Measurements from ENCODE around the gene ATP1B3.
"Not testable (repeated sequence)": the region's sequence is repeated elsewhere in the genome, so short reads cannot be mapped to it uniquely, and the experiment has no call there.

Gene ATP1B3

GRCh38 chr3:141972399-141972798 lies 96.0 kb downstream of the ATP1B3 start:
- POLR2A ChIA-PET: no interaction called here
- no peak overlapping the region for H3K27ac ChIP-seq (ENCODE audit: extremely low read depth, low read depth, low read length)
- H3K36me3 ChIP-seq (ENCODE audit: control insufficient read depth in 2 of 2, insufficient read depth in 1 of 2, low read length in 2 of 2): peaks cover 0 to 2% of the 10 kb centered on the region in 2 experiments; a peak in 2 of 3 replicates
- TF ChIP-seq ZNF664 (tag by site-specific recombination; IDR thresholded peaks at IDR 0.05) (no peak), KLF1 (tag by site-specific recombination; IDR thresholded peaks at IDR 0.05) (0 out of 2 replicates have a peak, but pooled peaks have one; percentile 28)
- H3K4me1 ChIP-seq (ENCODE audit: control insufficient read depth, insufficient read depth, low read length): no peaks in the 10 kb centered on the region
- no peak overlapping the region for H3K4me3 ChIP-seq (ENCODE audit: low read depth, low read length)
- CTCF ChIA-PET: interaction anchor here (1.9 kb wide), 1 partner anchor 10 kb away, joined by 7 read pairs; no protein-coding TSS in a partner anchor
- no peaks in the 10 kb centered on the region for H3K9me3 ChIP-seq (ENCODE audit: control insufficient read depth, insufficient read depth, low read depth, low read length)

DNA sequence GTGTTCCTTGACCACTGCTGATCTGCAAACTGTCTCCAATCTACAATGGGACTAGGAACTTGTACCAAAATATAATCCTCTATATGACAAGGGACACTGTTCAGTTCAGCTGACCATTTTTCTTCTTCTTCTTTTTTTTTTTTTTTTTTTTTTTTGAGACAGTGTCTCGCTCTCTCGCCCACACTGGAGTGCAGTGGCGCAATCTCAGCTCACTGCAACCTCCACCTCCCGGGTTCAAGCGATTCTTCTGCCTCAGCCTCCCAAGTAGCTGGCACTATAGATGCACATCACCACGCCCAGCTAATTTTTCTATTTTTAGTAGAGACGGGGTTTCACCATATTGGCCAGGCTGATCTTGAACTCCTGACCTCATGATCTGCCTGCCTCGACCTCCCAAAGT lies 98.3 kb downstream of the ATP1B3 start:
- H3K9me3 ChIP-seq (ENCODE audit: control insufficient read depth, insufficient read depth, low read depth, low read length); POLR2A ChIA-PET; CTCF ChIA-PET; H3K4me1 ChIP-seq (ENCODE audit: control insufficient read depth, insufficient read depth, low read length); H3K4me3 ChIP-seq (ENCODE audit: low read depth, low read length); H3K27ac ChIP-seq (ENCODE audit: extremely low read depth, low read depth, low read length); H3K36me3 ChIP-seq (ENCODE audit: control insufficient read depth in 2 of 2, insufficient read depth in 1 of 2, low read length in 2 of 2): not testable (repeated sequence)
